HepG2 (cell line): ENCODE measurements around the gene NAT10. TPM values are rescaled to one million over a fixed set of nuclear protein-coding genes. Genes with fewer than 3 reads are reported as not detected.

Experiments
- ATAC-seq: fragments of 200-7000 bp; cut with Tn5 transposase; 3 replicates; pipeline ENCODE4 v1.9.1; 2020; ENCODE audit warnings: mild to moderate bottlenecking, moderate library complexity
- BruUV-seq: library from RNA; stranded (reverse); fragments of 400-500 nt; replicated peaks from 2 replicates; lab custom pipeline; 2021; lab: Mats Ljungman, UMichigan
- CTCF ChIA-PET: fragments of 300-600 bp; formaldehyde crosslinking; extraction: SDS; loops from one replicate; lab custom pipeline; 2021; ENCODE audit warnings: low total read pairs, inconsistent platforms, low intra/inter-chr PET ratio; lab: Yijun Ruan, JAX
- POLR2A ChIA-PET: fragments of 350-600 bp; sonication (Branson Sonifier 250); formaldehyde crosslinking; loops from one replicate; lab custom pipeline; 2020; ENCODE audit warnings: antibody characterized with exemption, inconsistent platforms; lab: Yijun Ruan, JAX
- DNase-seq: peaks from one replicate; pipeline ENCODE4 v3.0.0-alpha.2; 2015; ENCODE audit warnings: low spot score
- FAIRE-seq: peaks from 3 replicates; lab custom pipeline; 2011; peaks lifted over from hg19 to GRCh38; lab: Jason Lieb, UNC
- H2AFZ ChIP-seq: one replicate; pipeline ENCODE4 v1.6.1; 2011; ENCODE audit warnings: low read length, inconsistent platforms
- H3K27ac ChIP-seq: fragments of 300-600 bp; 3 replicates; pipeline ENCODE4 v1.8.0; 2011; ENCODE audit warnings: mixed run types, mild to moderate bottlenecking, mixed read lengths, low read length, inconsistent platforms; ENCODE audit not compliant: insufficient read depth; ENCODE audit errors: extremely low read length
- H3K27me3 ChIP-seq, 2 experiments: fragments of 200-600 bp in 1 of 2; 2 replicates in 1 of 2; 3 replicates in 1 of 2; pipeline versions ENCODE4 v1.6.0 to v1.8.0; 2011; ENCODE audit warnings: low read length in 2 of 2, mild to moderate bottlenecking in 2 of 2, moderate library complexity in 2 of 2, inconsistent platforms in 1 of 2; ENCODE audit not compliant: insufficient read depth in 2 of 2, control insufficient read depth in 1 of 2
- H3K36me3 ChIP-seq, 2 experiments: fragments of 200-600 bp in 1 of 2; replicated peaks in 1 of 2; 2 replicates in 1 of 2; 3 replicates in 1 of 2; pipeline versions ENCODE4 v1.5.1 to v1.8.0; 2011; ENCODE audit warnings: low read length in 2 of 2, inconsistent platforms in 1 of 2; ENCODE audit not compliant: insufficient read depth in 2 of 2, control insufficient read depth in 1 of 2
- H3K4me1 ChIP-seq: 2 replicates; pipeline ENCODE4 v1.5.1; 2012; ENCODE audit warnings: low read length, inconsistent platforms; ENCODE audit not compliant: insufficient read depth
- H3K4me2 ChIP-seq: 2 replicates; pipeline ENCODE4 v1.6.0; 2011; ENCODE audit warnings: low read depth, low read length, inconsistent platforms
- H3K4me3 ChIP-seq, 3 experiments: fragments of 200-600 bp in 1 of 3; sonication (generic), shearing (Covaris generic) in 1 of 3; replicated peaks in 1 of 3; 2 replicates each; pipeline ENCODE4 v1.5.1; 2011 to 2016; ENCODE audit warnings: low read length in 3 of 3, inconsistent platforms in 2 of 3, low read depth in 2 of 3, mild to moderate bottlenecking in 2 of 3, control low read depth in 1 of 3, mixed read lengths in 1 of 3; ENCODE audit not compliant: insufficient read depth in 1 of 3
- H3K79me2 ChIP-seq: one replicate; pipeline ENCODE4 v1.6.1; 2011; ENCODE audit warnings: low read length, inconsistent platforms; ENCODE audit not compliant: insufficient read depth
- H3K9ac ChIP-seq: 2 replicates; pipeline ENCODE4 v1.6.0; 2011; ENCODE audit warnings: mild to moderate bottlenecking, low read depth, low read length, inconsistent platforms; ENCODE audit not compliant: insufficient read depth
- H3K9me3 ChIP-seq: 2 replicates; pipeline ENCODE4 v1.5.1; 2012; ENCODE audit warnings: mild to moderate bottlenecking, low read length
- H4K20me1 ChIP-seq: 2 replicates; pipeline ENCODE4 v1.6.0; 2011; ENCODE audit warnings: inconsistent platforms, mild to moderate bottlenecking, low read length, moderate library complexity; ENCODE audit not compliant: insufficient read depth
- AGO2 ChIP-seq: fragments of 200-400 bp; formaldehyde crosslinking; optimal IDR thresholded peaks from 2 replicates; pipeline ENCODE3; 2017; ENCODE audit warnings: mild to moderate bottlenecking, low read depth, low read length, moderate library complexity
- PITX1 ChIP-seq: sonication (generic); formaldehyde crosslinking; IDR thresholded peaks from 2 replicates; pipeline ENCODE4 v1.5.1; 2020; ENCODE audit warnings: mild to moderate bottlenecking, missing genetic modification reagents
- ZNF768 ChIP-seq: sonication (generic); formaldehyde crosslinking; IDR thresholded peaks from 2 replicates; pipeline ENCODE4 v1.4.0; 2020; ENCODE audit warnings: missing genetic modification reagents
- WGBS: methylation state at CpG from one replicate; pipeline ENCODE4 v1.1.6; 2017; ENCODE audit warnings: low lambda C conversion rate; 5-methylcytosine and 5-hydroxymethylcytosine counted together
- in situ Hi-C: cut with HindIII; loops from 2 replicates; pipeline ENCODE4 v1.10.0; 2017; ENCODE audit warnings: low pct_unique_long_range_greater_than_20kb; ENCODE audit not compliant: extremely low pct_ligation_motif_present
- intact Hi-C: fragments of 100-400 bp; cut with micrococcal nuclease; formaldehyde crosslinking; loops from one replicate; pipeline ENCODE4 v1.10.0; 2022; ENCODE audit not compliant: unreplicated experiment
- polyA plus RNA-seq, 8 experiments: library from polyadenylated mRNA; depleted of rRNA in 3 of 8; stranded (reverse) in 7 of 8; unstranded in 1 of 8; fragments of >200 nt; fragmentation: Illumina TruSeq in 4 of 8; extraction: Trizol in 4 of 8; gene quantifications; 2 replicates each; pipeline versions ENCODE4 v1.2.1 to v1.2.3, GENCODE V29; 2011 to 2016; ENCODE audit warnings: low read depth in 4 of 8, missing spikeins in 1 of 8, mixed read lengths in 1 of 8; ENCODE audit not compliant: insufficient read depth in 1 of 8
- total RNA-seq, 5 experiments: library from RNA; depleted of rRNA; stranded (reverse); fragments of >200 nt; fragmentation: Illumina TruSeq; extraction: Trizol; gene quantifications; 2 replicates each; pipeline ENCODE4 v1.2.3, GENCODE V29; 2016; ENCODE audit warnings: low read depth in 1 of 5
- TF ChIP-seq, protein P1 (sequence below): sonication (generic); formaldehyde crosslinking; IDR thresholded peaks from 2 replicates; pipeline ENCODE4 v1.8.0; 2022; ENCODE audit warnings: mild to moderate bottlenecking, missing genetic modification reagents, moderate library complexity

Gene NAT10
- total and polyA plus RNA-seq, 2 of the 13 experiments (the other 11 are each of a cell fraction or from before 2014, with no cell fraction given): 33.9 to 51.9 TPM

DNA sequence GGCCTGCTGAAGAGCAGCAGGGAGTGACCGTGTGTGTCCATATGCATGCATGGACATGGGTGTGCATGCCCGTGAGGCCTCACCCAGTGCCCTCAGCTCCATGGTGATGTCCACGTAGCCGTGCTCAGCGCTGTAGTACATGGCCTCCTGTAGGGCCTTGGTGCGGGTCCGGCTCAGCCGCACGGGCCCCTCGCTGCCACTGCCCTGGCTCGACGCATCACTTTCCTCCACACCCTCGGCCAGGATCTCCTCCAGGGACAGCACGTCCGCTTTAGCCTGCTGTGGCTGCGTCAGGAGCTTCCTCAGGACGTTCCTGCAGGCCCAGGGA, 57.0 kb downstream of the NAT10 start:
- Histone ChIP-seq H2AFZ (no peak overlapping the region), H3K27ac (no peak overlapping the region), H3K79me2 (no peaks in the 10 kb centered on the region), H3K4me2 (no peak overlapping the region), H3K27me3 (no peaks in the 10 kb centered on the region), H3K9me3 (no peaks in the 10 kb centered on the region), H3K4me1 (no peaks in the 10 kb centered on the region), H3K4me3 (no peak overlapping the region), H3K36me3 (peaks cover 35 to 72% of the 10 kb centered on the region in 2 experiments; a peak in 4 of 5 replicates), H3K9ac (no peak overlapping the region), H4K20me1 (no peaks in the 10 kb centered on the region)
- ATAC-seq (no peak), DNase-seq (no peak), FAIRE-seq (no peak)
- no TSS peak for BruUV-seq
- in situ Hi-C loops (loop anchor here (10.0 to 25.0 kb wide), 2 partner anchors 332 to 750 kb away; partner anchors contain the start of genes APIP and PDHX), intact Hi-C loops (no loop called here)
- 98% methylated on average over 12 of the region's 17 CpGs for WGBS
- ChIA-PET POLR2A (interaction anchor here (0.6 kb wide), 1 partner anchor 25 kb away, joined by 3 read pairs; no protein-coding TSS in a partner anchor), CTCF (no interaction called here)
- TF ChIP-seq, protein P1, sequence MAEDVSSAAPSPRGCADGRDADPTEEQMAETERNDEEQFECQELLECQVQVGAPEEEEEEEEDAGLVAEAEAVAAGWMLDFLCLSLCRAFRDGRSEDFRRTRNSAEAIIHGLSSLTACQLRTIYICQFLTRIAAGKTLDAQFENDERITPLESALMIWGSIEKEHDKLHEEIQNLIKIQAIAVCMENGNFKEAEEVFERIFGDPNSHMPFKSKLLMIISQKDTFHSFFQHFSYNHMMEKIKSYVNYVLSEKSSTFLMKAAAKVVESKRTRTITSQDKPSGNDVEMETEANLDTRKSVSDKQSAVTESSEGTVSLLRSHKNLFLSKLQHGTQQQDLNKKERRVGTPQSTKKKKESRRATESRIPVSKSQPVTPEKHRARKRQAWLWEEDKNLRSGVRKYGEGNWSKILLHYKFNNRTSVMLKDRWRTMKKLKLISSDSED: no peak
- peak; percentile 79 for TF ChIP-seq AGO2
- TF ChIP-seq, all 625 proteins: peak for 1

DNA sequence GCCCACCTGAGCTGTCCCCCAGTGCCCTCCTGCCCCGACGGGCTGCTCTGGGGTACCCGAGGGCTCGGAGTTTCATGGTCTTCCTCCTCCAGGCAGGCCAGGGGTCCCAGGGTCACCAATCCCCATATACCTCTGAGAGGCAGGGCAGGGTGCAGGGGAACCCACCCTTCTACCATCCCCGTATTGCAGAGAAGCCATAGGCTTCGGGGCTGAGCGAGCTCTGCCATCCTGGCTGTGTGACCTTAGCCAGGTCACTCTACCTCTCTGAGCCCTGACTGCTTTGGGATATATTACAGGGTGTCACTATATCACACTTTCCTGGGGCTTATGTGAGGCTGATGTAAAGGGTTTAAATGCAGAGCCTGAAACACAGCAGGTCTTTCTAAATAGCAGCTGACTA, 57.4 kb downstream of the NAT10 start:
- CTCF ChIA-PET: no interaction called here
- Histone ChIP-seq H4K20me1 (no peaks in the 10 kb centered on the region), H3K9me3 (no peaks in the 10 kb centered on the region), H2AFZ (no peak overlapping the region), H3K9ac (no peak overlapping the region), H3K4me3 (no peak overlapping the region), H3K27ac (no peak overlapping the region), H3K36me3 (peaks cover 36 to 76% of the 10 kb centered on the region in 2 experiments; a peak in 4 of 5 replicates), H3K79me2 (no peaks in the 10 kb centered on the region), H3K4me2 (no peak overlapping the region), H3K4me1 (no peaks in the 10 kb centered on the region), H3K27me3 (no peaks in the 10 kb centered on the region)
- FAIRE-seq (no peak), DNase-seq (no peak), ATAC-seq (no peak)
- TF ChIP-seq ZNF768 (CRISPR knock-in tag) (peak; percentile 95), PITX1 (no peak)
- no TSS peak for BruUV-seq
- intact Hi-C loops (no loop called here), in situ Hi-C loops (loop anchor here (10.0 to 25.0 kb wide), 2 partner anchors 332 to 749 kb away; partner anchors contain the start of genes APIP and PDHX)
- POLR2A ChIA-PET: no interaction called here
- 97% methylated on average over 6 of the region's 7 CpGs for WGBS
